Hepatocyte (in vitro differentiated cells): ENCODE measurements around the gene PTPRO. TPM values are rescaled to one million over a fixed set of nuclear protein-coding genes. Genes with fewer than 3 reads are reported as not detected.

Source experiments
- DNase-seq: peaks from one replicate; pipeline ENCODE4 v3.0.0-alpha.2; 2016; ENCODE audit warnings: low spot score
- H2AFZ ChIP-seq: fragments of 200-600 bp; sonication (generic); 2 replicates; pipeline ENCODE4 v1.6.0; 2016; ENCODE audit warnings: antibody characterized with exemption, mild to moderate bottlenecking
- H3K27ac ChIP-seq: fragments of 200-600 bp; sonication (generic); 2 replicates; pipeline ENCODE4 v1.5.1; 2016; ENCODE audit warnings: mild to moderate bottlenecking
- H3K27me3 ChIP-seq: fragments of 200-600 bp; sonication (generic); 2 replicates; pipeline ENCODE4 v1.6.1; 2016
- H3K36me3 ChIP-seq: fragments of 200-600 bp; sonication (generic); replicated peaks from 2 replicates; pipeline ENCODE4 v1.5.1; 2016; ENCODE audit warnings: low read depth; ENCODE audit not compliant: insufficient read depth
- H3K4me1 ChIP-seq: fragments of 200-600 bp; sonication (generic); 2 replicates; pipeline ENCODE4 v1.5.1; 2016; ENCODE audit warnings: mild to moderate bottlenecking, moderate library complexity; ENCODE audit not compliant: insufficient read depth
- H3K4me2 ChIP-seq: fragments of 200-600 bp; sonication (generic); 2 replicates; pipeline ENCODE4 v1.6.0; 2016
- H3K4me3 ChIP-seq: fragments of 200-600 bp; sonication (generic); 2 replicates; pipeline ENCODE4 v1.5.1; 2016; ENCODE audit warnings: mild to moderate bottlenecking
- H3K79me2 ChIP-seq: fragments of 200-600 bp; sonication (generic); 2 replicates; pipeline ENCODE4 v1.6.0; 2017; ENCODE audit warnings: mild to moderate bottlenecking
- H3K9me2 ChIP-seq: fragments of 200-600 bp; sonication (generic); replicated peaks from 2 replicates; pipeline ENCODE4 v1.6.0; 2017; ENCODE audit warnings: mild to moderate bottlenecking; ENCODE audit not compliant: insufficient read depth
- H3K9me3 ChIP-seq: fragments of 200-600 bp; sonication (generic); 2 replicates; pipeline ENCODE4 v1.5.1; 2016; ENCODE audit warnings: low read depth, mild to moderate bottlenecking
- H4K20me1 ChIP-seq: fragments of 200-600 bp; sonication (generic); 2 replicates; pipeline ENCODE4 v1.6.0; 2016; ENCODE audit warnings: mild to moderate bottlenecking; ENCODE audit not compliant: insufficient read depth, poor library complexity, severe bottlenecking
- EZH2 ChIP-seq: fragments of 200-600 bp; sonication (generic); IDR thresholded peaks from 2 replicates; pipeline ENCODE4 v1.6.1; 2016; ENCODE audit warnings: antibody characterized with exemption, mild to moderate bottlenecking, borderline replicate concordance
- EZH2phosphoT487 ChIP-seq: fragments of 200-600 bp; sonication (generic); IDR thresholded peaks from one replicate; pipeline ENCODE4 v1.6.1; 2018; ENCODE audit warnings: antibody characterized with exemption, mild to moderate bottlenecking, low read depth, moderate library complexity; ENCODE audit not compliant: unreplicated experiment, severe bottlenecking
- WGBS: methylation state at CpG from one replicate; pipeline ENCODE4 v1.1.6; 2016; ENCODE audit warnings: low lambda C conversion rate; ENCODE audit errors: missing lambda C conversion rate; 5-methylcytosine and 5-hydroxymethylcytosine counted together
- polyA plus RNA-seq: library from polyadenylated mRNA; unstranded; fragments of >200 nt; fragmentation: Nextera tagmentation; extraction: Ambion mirVana; gene quantifications from 2 replicates; pipeline ENCODE4 v1.2.1, GENCODE V29; 2016
- total RNA-seq: library from RNA; depleted of rRNA; stranded (reverse); fragments of >200 nt; gene quantifications from 2 replicates; pipeline ENCODE4 v1.2.3, GENCODE V29; 2014
- TF ChIP-seq, protein P1 (sequence below): fragments of 200-600 bp; sonication (generic); IDR thresholded peaks from 2 replicates; pipeline ENCODE4 v1.5.1; 2016; ENCODE audit warnings: antibody characterized with exemption, mild to moderate bottlenecking; ENCODE audit not compliant: poor library complexity

PTPRO gene
- total and polyA plus RNA-seq, 2 experiments from 2014 or later, result 0.60 to 0.65 TPM

DNA sequence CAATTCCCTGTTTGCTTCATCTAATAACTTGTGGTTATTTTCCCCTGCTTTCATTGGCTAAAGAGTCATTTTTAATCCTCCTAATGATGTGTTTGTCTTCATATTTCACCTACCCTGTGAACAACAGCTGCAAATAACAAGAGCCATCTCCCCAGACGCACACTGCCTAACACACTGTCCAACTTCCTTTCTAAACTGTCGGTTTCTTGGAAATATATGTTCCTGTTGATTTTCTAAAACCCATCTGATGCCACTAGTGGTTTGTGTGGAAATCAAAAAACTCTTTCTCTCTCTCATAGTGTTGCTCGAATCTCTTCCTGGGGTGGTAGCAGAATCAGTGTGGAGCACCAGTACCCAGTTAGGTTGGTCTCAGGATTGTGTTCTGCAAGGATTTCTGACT, 240.0 kb downstream of the PTPRO start:
- Histone ChIP-seq H3K9me3 (no peaks in the 10 kb centered on the region), H3K9me2 (no peaks in the 10 kb centered on the region), H4K20me1 (no peaks in the 10 kb centered on the region), H3K79me2 (no peaks in the 10 kb centered on the region), H2AFZ (no peak overlapping the region), H3K27me3 (no peaks in the 10 kb centered on the region), H3K4me2 (no peak overlapping the region), H3K27ac (no peak overlapping the region), H3K4me3 (no peak overlapping the region), H3K4me1 (no peaks in the 10 kb centered on the region), H3K36me3 (no peaks in the 10 kb centered on the region)
- no peak for TF ChIP-seq EZH2phosphoT487
- TF ChIP-seq, protein P1, sequence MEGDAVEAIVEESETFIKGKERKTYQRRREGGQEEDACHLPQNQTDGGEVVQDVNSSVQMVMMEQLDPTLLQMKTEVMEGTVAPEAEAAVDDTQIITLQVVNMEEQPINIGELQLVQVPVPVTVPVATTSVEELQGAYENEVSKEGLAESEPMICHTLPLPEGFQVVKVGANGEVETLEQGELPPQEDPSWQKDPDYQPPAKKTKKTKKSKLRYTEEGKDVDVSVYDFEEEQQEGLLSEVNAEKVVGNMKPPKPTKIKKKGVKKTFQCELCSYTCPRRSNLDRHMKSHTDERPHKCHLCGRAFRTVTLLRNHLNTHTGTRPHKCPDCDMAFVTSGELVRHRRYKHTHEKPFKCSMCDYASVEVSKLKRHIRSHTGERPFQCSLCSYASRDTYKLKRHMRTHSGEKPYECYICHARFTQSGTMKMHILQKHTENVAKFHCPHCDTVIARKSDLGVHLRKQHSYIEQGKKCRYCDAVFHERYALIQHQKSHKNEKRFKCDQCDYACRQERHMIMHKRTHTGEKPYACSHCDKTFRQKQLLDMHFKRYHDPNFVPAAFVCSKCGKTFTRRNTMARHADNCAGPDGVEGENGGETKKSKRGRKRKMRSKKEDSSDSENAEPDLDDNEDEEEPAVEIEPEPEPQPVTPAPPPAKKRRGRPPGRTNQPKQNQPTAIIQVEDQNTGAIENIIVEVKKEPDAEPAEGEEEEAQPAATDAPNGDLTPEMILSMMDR, result no peak
- TF ChIP-seq EZH2, result no peak
- WGBS, result 89% methylated on average over 3 of the region's 3 CpGs
- no peak for DNase-seq

DNA sequence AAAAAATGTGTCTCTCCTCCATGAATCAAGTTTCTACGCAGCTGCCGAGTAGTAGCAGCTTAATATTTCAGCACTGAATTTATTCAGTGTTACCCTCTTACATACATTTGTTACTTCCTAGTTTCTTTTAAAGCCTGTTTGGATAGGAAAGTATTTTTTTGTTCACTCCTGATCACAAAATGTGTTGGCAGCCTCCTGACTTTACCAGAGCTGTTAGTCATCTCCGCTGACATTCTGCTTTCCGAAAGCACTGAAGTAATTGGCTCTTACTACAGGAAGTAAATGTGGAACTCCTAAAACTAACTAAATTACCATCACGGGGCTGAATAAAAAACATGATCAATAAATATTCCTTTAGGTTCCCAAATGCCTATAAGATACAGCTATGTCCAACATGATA, 241.4 kb downstream of the PTPRO start:
- no peaks in the 10 kb centered on the region for H3K27me3 ChIP-seq
- no peak overlapping the region for H3K27ac ChIP-seq
- no peaks in the 10 kb centered on the region for H3K4me1 ChIP-seq
- WGBS, result 79% methylated on average over 5 of the region's 5 CpGs
- H3K79me2 ChIP-seq, result no peaks in the 10 kb centered on the region
- H3K4me3 ChIP-seq, result no peak overlapping the region
- H3K4me2 ChIP-seq, result no peak overlapping the region
- DNase-seq, result no peak
- no peak for TF ChIP-seq EZH2
- H2AFZ ChIP-seq, result no peak overlapping the region
- H3K9me3 ChIP-seq, result no peaks in the 10 kb centered on the region
- H3K36me3 ChIP-seq, result no peaks in the 10 kb centered on the region
- no peaks in the 10 kb centered on the region for H3K9me2 ChIP-seq
- H4K20me1 ChIP-seq, result no peaks in the 10 kb centered on the region

DNA sequence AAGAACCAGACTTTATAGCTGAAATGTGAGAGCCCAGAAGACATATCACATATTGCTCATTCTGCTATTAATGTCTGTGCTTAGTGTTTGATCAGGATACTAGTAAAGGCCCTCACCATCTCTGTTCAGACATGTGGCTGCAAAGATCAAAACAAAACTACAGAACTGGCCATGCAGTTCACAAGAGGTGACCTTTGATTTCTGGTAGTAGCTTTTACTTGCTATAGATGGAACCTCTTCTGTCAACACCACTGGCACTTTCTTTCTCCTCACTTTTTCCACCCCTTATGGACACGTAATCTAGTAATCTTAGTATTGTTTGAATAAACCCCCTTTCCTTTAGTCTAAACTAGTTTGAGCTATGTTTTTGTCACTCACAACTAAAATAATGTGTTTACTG, 252.0 kb downstream of the PTPRO start:
- H2AFZ ChIP-seq, result no peak overlapping the region
- H3K9me2 ChIP-seq, result no peaks in the 10 kb centered on the region
- H3K27me3 ChIP-seq, result no peaks in the 10 kb centered on the region
- H3K27ac ChIP-seq, result no peak overlapping the region
- H3K36me3 ChIP-seq, result no peaks in the 10 kb centered on the region
- no peaks in the 10 kb centered on the region for H3K9me3 ChIP-seq
- H3K4me3 ChIP-seq, result no peak overlapping the region
- no peak for DNase-seq
- no peaks in the 10 kb centered on the region for H3K79me2 ChIP-seq
- TF ChIP-seq EZH2, result no peak
- TF ChIP-seq, protein P1, result no peak
- WGBS, result 64% methylated on average over 1 of the region's 1 CpG
- no peak overlapping the region for H3K4me2 ChIP-seq
- H3K4me1 ChIP-seq, result peaks cover 4% of the 10 kb centered on the region
- H4K20me1 ChIP-seq, result no peaks in the 10 kb centered on the region

DNA sequence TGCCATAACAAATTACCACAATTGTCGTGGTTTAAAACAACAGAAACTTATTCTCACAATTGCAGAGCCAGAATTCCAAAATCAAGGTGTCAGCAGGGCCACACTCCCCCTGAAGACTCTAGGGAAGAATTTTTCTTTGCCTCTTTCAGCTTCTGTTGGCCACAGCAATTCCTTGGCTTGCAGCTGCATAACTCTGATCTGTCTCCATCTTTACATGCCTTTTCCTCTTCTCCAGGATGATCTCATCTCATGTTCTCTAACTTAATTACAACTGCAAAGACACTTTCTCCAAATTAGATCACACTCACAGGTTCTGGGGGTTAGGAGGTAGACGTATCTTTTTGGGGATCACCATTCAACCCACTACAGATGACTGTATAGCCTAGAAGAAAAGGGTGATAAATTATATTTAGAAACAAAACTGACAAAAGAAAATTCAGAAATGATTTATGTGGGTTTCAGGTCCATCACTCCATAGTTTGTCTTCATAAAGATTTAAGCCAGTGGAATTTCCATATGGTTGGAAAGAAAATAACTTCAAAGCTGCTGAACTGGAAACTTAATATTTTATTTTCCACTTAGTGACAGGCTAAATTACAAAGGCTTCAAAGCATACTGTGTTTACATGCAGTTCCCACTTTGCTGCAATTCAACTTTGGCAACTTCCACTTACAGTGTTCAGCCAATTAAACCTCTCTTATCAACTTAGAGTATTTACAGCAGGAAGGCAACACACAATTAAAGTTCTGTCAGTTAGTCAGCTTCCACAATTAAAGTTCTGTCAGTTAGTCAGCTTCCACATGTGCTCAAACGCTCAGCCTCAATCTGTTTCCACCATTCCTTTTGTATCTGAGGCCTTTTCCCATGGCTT, 253.6 kb downstream of the PTPRO start:
- Histone ChIP-seq H3K4me2 (no peak overlapping the region), H2AFZ (no peak overlapping the region), H3K27me3 (no peaks in the 10 kb centered on the region), H3K4me1 (peaks cover under 1% of the 10 kb centered on the region), H4K20me1 (no peaks in the 10 kb centered on the region), H3K4me3 (no peak overlapping the region), H3K9me2 (no peaks in the 10 kb centered on the region), H3K9me3 (no peaks in the 10 kb centered on the region), H3K36me3 (no peaks in the 10 kb centered on the region), H3K79me2 (no peaks in the 10 kb centered on the region), H3K27ac (no peak overlapping the region)
- no peak for DNase-seq
- TF ChIP-seq EZH2phosphoT487, result no peak
- no peak for TF ChIP-seq EZH2
- TF ChIP-seq, protein P1, result no peak
- WGBS, result 75% methylated on average over 3 of the region's 3 CpGs
